HepG2 (cell line): ENCODE measurements around the gene PPP1R15B. TPM values are rescaled to one million over a fixed set of nuclear protein-coding genes. Genes with fewer than 3 reads are reported as not detected.

ENCODE experiments used
- ATAC-seq: fragments of 200-7000 bp; cut with Tn5 transposase; 3 replicates; pipeline ENCODE4 v1.9.1; 2020; ENCODE audit warnings: mild to moderate bottlenecking, moderate library complexity
- BruUV-seq: library from RNA; stranded (reverse); fragments of 400-500 nt; replicated peaks from 2 replicates; lab custom pipeline; 2021; lab: Mats Ljungman, UMichigan
- CTCF ChIA-PET: fragments of 300-600 bp; formaldehyde crosslinking; extraction: SDS; loops from one replicate; lab custom pipeline; 2021; ENCODE audit warnings: low total read pairs, inconsistent platforms, low intra/inter-chr PET ratio; lab: Yijun Ruan, JAX
- POLR2A ChIA-PET: fragments of 350-600 bp; sonication (Branson Sonifier 250); formaldehyde crosslinking; loops from one replicate; lab custom pipeline; 2020; ENCODE audit warnings: antibody characterized with exemption, inconsistent platforms; lab: Yijun Ruan, JAX
- DNase-seq: peaks from one replicate; pipeline ENCODE4 v3.0.0-alpha.2; 2015; ENCODE audit warnings: low spot score
- FAIRE-seq: peaks from 3 replicates; lab custom pipeline; 2011; peaks lifted over from hg19 to GRCh38; lab: Jason Lieb, UNC
- H2AFZ ChIP-seq: one replicate; pipeline ENCODE4 v1.6.1; 2011; ENCODE audit warnings: low read length, inconsistent platforms
- H3K27ac ChIP-seq: fragments of 300-600 bp; 3 replicates; pipeline ENCODE4 v1.8.0; 2011; ENCODE audit warnings: mixed run types, mild to moderate bottlenecking, mixed read lengths, low read length, inconsistent platforms; ENCODE audit not compliant: insufficient read depth; ENCODE audit errors: extremely low read length
- H3K27me3 ChIP-seq, 2 experiments: fragments of 200-600 bp in 1 of 2; 2 replicates in 1 of 2; 3 replicates in 1 of 2; pipeline versions ENCODE4 v1.6.0 to v1.8.0; 2011; ENCODE audit warnings: low read length in 2 of 2, mild to moderate bottlenecking in 2 of 2, moderate library complexity in 2 of 2, inconsistent platforms in 1 of 2; ENCODE audit not compliant: insufficient read depth in 2 of 2, control insufficient read depth in 1 of 2
- H3K36me3 ChIP-seq, 2 experiments: fragments of 200-600 bp in 1 of 2; replicated peaks in 1 of 2; 2 replicates in 1 of 2; 3 replicates in 1 of 2; pipeline versions ENCODE4 v1.5.1 to v1.8.0; 2011; ENCODE audit warnings: low read length in 2 of 2, inconsistent platforms in 1 of 2; ENCODE audit not compliant: insufficient read depth in 2 of 2, control insufficient read depth in 1 of 2
- H3K4me1 ChIP-seq: 2 replicates; pipeline ENCODE4 v1.5.1; 2012; ENCODE audit warnings: low read length, inconsistent platforms; ENCODE audit not compliant: insufficient read depth
- H3K4me2 ChIP-seq: 2 replicates; pipeline ENCODE4 v1.6.0; 2011; ENCODE audit warnings: low read depth, low read length, inconsistent platforms
- H3K4me3 ChIP-seq, 3 experiments: fragments of 200-600 bp in 1 of 3; sonication (generic), shearing (Covaris generic) in 1 of 3; replicated peaks in 1 of 3; 2 replicates each; pipeline ENCODE4 v1.5.1; 2011 to 2016; ENCODE audit warnings: low read length in 3 of 3, inconsistent platforms in 2 of 3, low read depth in 2 of 3, mild to moderate bottlenecking in 2 of 3, control low read depth in 1 of 3, mixed read lengths in 1 of 3; ENCODE audit not compliant: insufficient read depth in 1 of 3
- H3K79me2 ChIP-seq: one replicate; pipeline ENCODE4 v1.6.1; 2011; ENCODE audit warnings: low read length, inconsistent platforms; ENCODE audit not compliant: insufficient read depth
- H3K9ac ChIP-seq: 2 replicates; pipeline ENCODE4 v1.6.0; 2011; ENCODE audit warnings: mild to moderate bottlenecking, low read depth, low read length, inconsistent platforms; ENCODE audit not compliant: insufficient read depth
- H3K9me3 ChIP-seq: 2 replicates; pipeline ENCODE4 v1.5.1; 2012; ENCODE audit warnings: mild to moderate bottlenecking, low read length
- H4K20me1 ChIP-seq: 2 replicates; pipeline ENCODE4 v1.6.0; 2011; ENCODE audit warnings: inconsistent platforms, mild to moderate bottlenecking, low read length, moderate library complexity; ENCODE audit not compliant: insufficient read depth
- CREB1 ChIP-seq, 2 experiments: fragments of 450-650 bp in 1 of 2; IDR thresholded peaks; 2 replicates each; pipeline ENCODE4 v1.6.1; 2016 to 2017; ENCODE audit warnings: control low read depth in 1 of 2, mild to moderate bottlenecking in 1 of 2, missing compliant biosample characterization in 1 of 2, missing genetic modification characterization in 1 of 2
- ELF3 ChIP-seq: IDR thresholded peaks from 2 replicates; pipeline ENCODE4 v1.6.1; 2016; ENCODE audit warnings: missing genetic modification reagents, missing compliant biosample characterization
- JUN ChIP-seq: sonication (generic); formaldehyde crosslinking; IDR thresholded peaks from 2 replicates; pipeline ENCODE4 v1.4.0; 2020; ENCODE audit warnings: mild to moderate bottlenecking, missing genetic modification reagents
- SRSF1 ChIP-seq: fragments of 200-400 bp; formaldehyde crosslinking; optimal IDR thresholded peaks from 2 replicates; pipeline ENCODE3; 2017; ENCODE audit warnings: mild to moderate bottlenecking, low read depth, low read length, moderate library complexity
- ZNF460 ChIP-seq: sonication (generic); formaldehyde crosslinking; IDR thresholded peaks from 2 replicates; pipeline ENCODE4 v1.5.1; 2020; ENCODE audit warnings: missing genetic modification reagents, mild to moderate bottlenecking, borderline replicate concordance
- ZNF776 ChIP-seq: sonication (generic); formaldehyde crosslinking; IDR thresholded peaks from 2 replicates; pipeline ENCODE4 v1.4.0; 2020; ENCODE audit warnings: mild to moderate bottlenecking, missing genetic modification reagents
- WGBS: methylation state at CpG from one replicate; pipeline ENCODE4 v1.1.6; 2017; ENCODE audit warnings: low lambda C conversion rate; 5-methylcytosine and 5-hydroxymethylcytosine counted together
- in situ Hi-C: cut with HindIII; loops from 2 replicates; pipeline ENCODE4 v1.10.0; 2017; ENCODE audit warnings: low pct_unique_long_range_greater_than_20kb; ENCODE audit not compliant: extremely low pct_ligation_motif_present
- intact Hi-C: fragments of 100-400 bp; cut with micrococcal nuclease; formaldehyde crosslinking; loops from one replicate; pipeline ENCODE4 v1.10.0; 2022; ENCODE audit not compliant: unreplicated experiment
- polyA plus RNA-seq, 8 experiments: library from polyadenylated mRNA; depleted of rRNA in 3 of 8; stranded (reverse) in 7 of 8; unstranded in 1 of 8; fragments of >200 nt; fragmentation: Illumina TruSeq in 4 of 8; extraction: Trizol in 4 of 8; gene quantifications; 2 replicates each; pipeline versions ENCODE4 v1.2.1 to v1.2.3, GENCODE V29; 2011 to 2016; ENCODE audit warnings: low read depth in 4 of 8, missing spikeins in 1 of 8, mixed read lengths in 1 of 8; ENCODE audit not compliant: insufficient read depth in 1 of 8
- total RNA-seq, 5 experiments: library from RNA; depleted of rRNA; stranded (reverse); fragments of >200 nt; fragmentation: Illumina TruSeq; extraction: Trizol; gene quantifications; 2 replicates each; pipeline ENCODE4 v1.2.3, GENCODE V29; 2016; ENCODE audit warnings: low read depth in 1 of 5
- TF ChIP-seq, protein P1 (sequence below): fragments of 450-650 bp; IDR thresholded peaks from 2 replicates; pipeline ENCODE4 v1.6.1; 2016
- TF ChIP-seq, protein P2 (sequence below): sonication (generic); formaldehyde crosslinking; IDR thresholded peaks from 2 replicates; pipeline ENCODE4 v1.8.0; 2022; ENCODE audit warnings: missing genetic modification reagents, mild to moderate bottlenecking, inconsistent platforms, borderline replicate concordance
- TF ChIP-seq, protein P3 (sequence below): IDR thresholded peaks from 2 replicates; pipeline ENCODE4 v1.6.1; 2016; ENCODE audit warnings: mild to moderate bottlenecking, missing biosample characterization, missing genetic modification reagents
- TF ChIP-seq, protein P4 (sequence below): IDR thresholded peaks from 2 replicates; pipeline ENCODE4 v1.6.1; 2016; ENCODE audit warnings: control low read depth

Gene PPP1R15B
- total and polyA plus RNA-seq, 2 of the 13 experiments (the other 11 are each of a cell fraction or from before 2014, with no cell fraction given): 13.4 to 23.8 TPM

DNA sequence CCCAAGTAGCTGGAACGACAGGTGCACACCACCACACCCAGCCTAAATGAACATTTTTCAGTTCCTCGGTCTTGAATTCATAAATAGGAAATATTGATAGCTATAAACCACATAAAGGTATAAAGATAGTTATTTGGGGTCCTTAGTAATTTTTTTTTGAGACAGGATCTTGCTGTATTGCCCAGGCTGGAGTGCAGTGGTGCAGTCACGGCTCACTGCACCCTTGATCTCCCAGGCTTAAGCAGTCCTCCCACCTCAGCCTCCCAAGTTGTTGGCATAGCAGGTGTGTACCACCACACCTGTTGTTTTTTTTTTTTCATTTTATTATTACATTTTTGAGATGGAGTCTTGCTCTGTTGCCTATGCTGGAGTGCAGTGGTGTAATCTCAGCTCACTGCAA lies 3.7 kb upstream of the PPP1R15B start:
- FAIRE-seq: no peak
- no TSS peak for BruUV-seq

DNA sequence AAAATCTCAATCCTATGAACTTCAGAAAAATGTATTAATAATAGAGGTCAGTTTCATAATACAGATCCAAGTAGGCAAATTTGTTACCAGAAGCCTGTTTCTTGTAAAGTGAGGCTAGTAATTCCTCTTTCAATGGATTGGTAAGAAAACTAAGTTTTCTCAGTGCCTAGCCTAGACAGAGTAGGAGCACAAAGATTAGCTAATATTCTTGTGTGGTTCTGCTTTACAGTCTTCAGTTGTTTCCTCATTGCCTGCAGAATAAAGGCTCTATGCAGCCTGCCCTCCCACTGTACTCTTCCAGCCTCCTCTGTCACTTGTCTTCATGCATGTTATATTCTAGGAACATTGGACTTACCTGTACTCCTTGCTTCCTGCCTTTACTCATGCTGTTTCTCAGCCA lies 2.4 kb upstream of the PPP1R15B start:
- no peaks in the 10 kb centered on the region for H3K36me3 ChIP-seq
- peaks cover 37% of the 10 kb centered on the region for H3K4me1 ChIP-seq
- peaks cover 19% of the 10 kb centered on the region for H4K20me1 ChIP-seq
- peaks cover 25% of the 10 kb centered on the region for H3K79me2 ChIP-seq
- no peaks in the 10 kb centered on the region; a peak in 1 of 5 replicates for H3K27me3 ChIP-seq
- H3K4me3 ChIP-seq: no peak overlapping the region
- peak overlapping the region; percentile 29 for H3K27ac ChIP-seq
- ChIA-PET POLR2A (no interaction called here), CTCF (no interaction called here)
- in situ Hi-C loops: no loop called here
- ATAC-seq (no peak), DNase-seq (no peak), FAIRE-seq (no peak)
- H3K9ac ChIP-seq: no peak overlapping the region
- intact Hi-C loops: loop anchor here (5.0 kb wide), 1 partner anchor 93 kb away; no protein-coding TSS in a partner anchor
- BruUV-seq: no TSS peak
- no peaks in the 10 kb centered on the region for H3K9me3 ChIP-seq
- H2AFZ ChIP-seq: no peak overlapping the region
- H3K4me2 ChIP-seq: no peak overlapping the region
- TF ChIP-seq, protein P1, sequence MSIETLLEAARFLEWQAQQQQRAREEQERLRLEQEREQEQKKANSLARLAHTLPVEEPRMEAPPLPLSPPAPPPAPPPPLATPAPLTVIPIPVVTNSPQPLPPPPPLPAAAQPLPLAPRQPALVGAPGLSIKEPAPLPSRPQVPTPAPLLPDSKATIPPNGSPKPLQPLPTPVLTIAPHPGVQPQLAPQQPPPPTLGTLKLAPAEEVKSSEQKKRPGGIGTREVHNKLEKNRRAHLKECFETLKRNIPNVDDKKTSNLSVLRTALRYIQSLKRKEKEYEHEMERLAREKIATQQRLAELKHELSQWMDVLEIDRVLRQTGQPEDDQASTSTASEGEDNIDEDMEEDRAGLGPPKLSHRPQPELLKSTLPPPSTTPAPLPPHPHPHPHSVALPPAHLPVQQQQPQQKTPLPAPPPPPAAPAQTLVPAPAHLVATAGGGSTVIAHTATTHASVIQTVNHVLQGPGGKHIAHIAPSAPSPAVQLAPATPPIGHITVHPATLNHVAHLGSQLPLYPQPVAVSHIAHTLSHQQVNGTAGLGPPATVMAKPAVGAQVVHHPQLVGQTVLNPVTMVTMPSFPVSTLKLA: no peak
- TF ChIP-seq ZNF776 (CRISPR knock-in tag) (no peak), JUN (CRISPR knock-in tag) (no peak), CREB1 (IDR thresholded peaks at IDR 0.05) (no peak), CREB1 (CRISPR knock-in tag; IDR thresholded peaks at IDR 0.05) (no peak), ELF3 (CRISPR knock-in tag) (no peak), SRSF1 (no peak)
- TF ChIP-seq, protein P2, sequence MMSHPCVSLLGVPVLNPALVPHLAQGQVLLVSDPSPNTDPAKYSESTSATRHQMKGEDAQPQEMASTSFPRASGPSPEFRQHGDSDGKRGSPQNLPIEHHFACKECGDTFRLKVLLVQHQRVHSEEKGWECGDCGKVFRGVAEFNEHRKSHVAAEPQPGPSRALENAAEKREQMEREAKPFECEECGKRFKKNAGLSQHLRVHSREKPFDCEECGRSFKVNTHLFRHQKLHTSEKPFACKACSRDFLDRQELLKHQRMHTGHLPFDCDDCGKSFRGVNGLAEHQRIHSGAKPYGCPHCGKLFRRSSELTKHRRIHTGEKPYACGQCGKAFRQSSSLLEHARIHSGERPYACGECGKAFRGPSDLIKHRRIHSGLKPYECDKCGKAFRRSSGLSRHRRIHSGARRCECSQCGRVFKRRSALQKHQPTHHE (CRISPR knock-in tag): no peak
- TF ChIP-seq, protein P3, sequence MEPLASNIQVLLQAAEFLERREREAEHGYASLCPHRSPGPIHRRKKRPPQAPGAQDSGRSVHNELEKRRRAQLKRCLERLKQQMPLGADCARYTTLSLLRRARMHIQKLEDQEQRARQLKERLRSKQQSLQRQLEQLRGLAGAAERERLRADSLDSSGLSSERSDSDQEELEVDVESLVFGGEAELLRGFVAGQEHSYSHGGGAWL (CRISPR knock-in tag): no peak

More for the DNA sequence above, 3.7 kb upstream of the PPP1R15B start:
- peaks cover 6% of the 10 kb centered on the region for H4K20me1 ChIP-seq
- no peak overlapping the region for H3K4me3 ChIP-seq
- ChIA-PET CTCF (no interaction called here), POLR2A (no interaction called here)
- intact Hi-C loops: no loop called here
- H3K27ac ChIP-seq: no peak overlapping the region
- no peak for DNase-seq
- no peaks in the 10 kb centered on the region for H3K36me3 ChIP-seq
- TF ChIP-seq, protein P4, sequence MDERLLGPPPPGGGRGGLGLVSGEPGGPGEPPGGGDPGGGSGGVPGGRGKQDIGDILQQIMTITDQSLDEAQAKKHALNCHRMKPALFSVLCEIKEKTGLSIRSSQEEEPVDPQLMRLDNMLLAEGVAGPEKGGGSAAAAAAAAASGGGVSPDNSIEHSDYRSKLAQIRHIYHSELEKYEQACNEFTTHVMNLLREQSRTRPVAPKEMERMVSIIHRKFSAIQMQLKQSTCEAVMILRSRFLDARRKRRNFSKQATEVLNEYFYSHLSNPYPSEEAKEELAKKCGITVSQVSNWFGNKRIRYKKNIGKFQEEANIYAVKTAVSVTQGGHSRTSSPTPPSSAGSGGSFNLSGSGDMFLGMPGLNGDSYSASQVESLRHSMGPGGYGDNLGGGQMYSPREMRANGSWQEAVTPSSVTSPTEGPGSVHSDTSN: no peak
- peak; percentile 60 for TF ChIP-seq ZNF460 (CRISPR knock-in tag)
- 88% methylated on average over 3 of the region's 3 CpGs for WGBS
- H3K9ac ChIP-seq: no peak overlapping the region
- H3K4me2 ChIP-seq: no peak overlapping the region
- peaks cover 48% of the 10 kb centered on the region for H3K4me1 ChIP-seq
- no peak overlapping the region for H2AFZ ChIP-seq
- in situ Hi-C loops: no loop called here
- H3K27me3 ChIP-seq: no peaks in the 10 kb centered on the region; a peak in 1 of 5 replicates
- ATAC-seq: no peak
- peaks cover 12% of the 10 kb centered on the region for H3K79me2 ChIP-seq
- H3K9me3 ChIP-seq: no peaks in the 10 kb centered on the region
